HS-5 (cell line): ENCODE results near the gene NBPF1.
"Not testable (repeated sequence)": the region's sequence is repeated elsewhere in the genome, so short reads cannot be mapped to it uniquely, and the experiment has no call there.

Experiments
- DNase-seq: peaks from one replicate; pipeline ENCODE4 v3.0.0-alpha.2; 2012; ENCODE audit warnings: low read depth

Gene NBPF1

GRCh38 chr1:16641159-16641975, 28.0 kb upstream of the NBPF1 start:
- not testable (repeated sequence) for DNase-seq

GRCh38 chr1:16639091-16640031, 26.0 kb upstream of the NBPF1 start:
- DNase-seq, result not testable (repeated sequence)

- not testable (repeated sequence) for DNase-seq
Measured at GRCh38 chr1:16637941-16638778, 24.8 kb upstream of the NBPF1 start.

- DNase-seq, result not testable (repeated sequence)
Measured at GRCh38 chr1:16636551-16637195, 23.3 kb upstream of the NBPF1 start.

GRCh38 chr1:16635959-16636358, 22.6 kb upstream of the NBPF1 start:
- not testable (repeated sequence) for DNase-seq

GRCh38 chr1:16633540-16634282, 20.3 kb upstream of the NBPF1 start:
- not testable (repeated sequence) for DNase-seq

GRCh38 chr1:16632044-16632850, 18.9 kb upstream of the NBPF1 start:
- not testable (repeated sequence) for DNase-seq

- DNase-seq, result no peak
Measured at GRCh38 chr1:16631248-16632043, 18.1 kb upstream of the NBPF1 start.

- DNase-seq, result no peak
Measured at GRCh38 chr1:16630661-16631247, 17.4 kb upstream of the NBPF1 start.

GRCh38 chr1:16629916-16630530, 16.7 kb upstream of the NBPF1 start:
- not testable (repeated sequence) for DNase-seq

GRCh38 chr1:16628361-16629111, 15.2 kb upstream of the NBPF1 start:
- no peak for DNase-seq

- DNase-seq, result not testable (repeated sequence)
Measured at GRCh38 chr1:16626409-16626983, 13.1 kb upstream of the NBPF1 start.

GRCh38 chr1:16625497-16626408, 12.4 kb upstream of the NBPF1 start:
- DNase-seq, result no peak

GRCh38 chr1:16623812-16624719, 10.7 kb upstream of the NBPF1 start:
- not testable (repeated sequence) for DNase-seq

- peak; percentile 56 for DNase-seq
Measured at GRCh38 chr1:16623337-16623736, 10.0 kb upstream of the NBPF1 start.
